ENCODE data around the gene HECW1.

HECW1 gene

GRCh38 chr7:43077285-43077684, 35.2 kb upstream of the HECW1 start:
- no peak for DNase-seq
- no peaks in the 10 kb centered on the region for H3K9me3 ChIP-seq
- TF ChIP-seq CTCF (IDR thresholded peaks at IDR 0.05): no peak
- H3K36me3 ChIP-seq: no peaks in the 10 kb centered on the region
- no peaks in the 10 kb centered on the region for H3K27me3 ChIP-seq
- H3K27ac ChIP-seq: no peak overlapping the region
- intact Hi-C loops (cut with DNase I; ENCODE audit: low total_unique reads): no loop called here
- H3K4me1 ChIP-seq: no peaks in the 10 kb centered on the region
- H3K4me3 ChIP-seq: no peak overlapping the region

GRCh38 chr7:43077732-43078391, 34.6 kb upstream of the HECW1 start:
- intact Hi-C loops (cut with DNase I; ENCODE audit: low total_unique reads): no loop called here
- DNase-seq: no peak
- H3K4me1 ChIP-seq: no peaks in the 10 kb centered on the region
- H3K4me3 ChIP-seq: no peak overlapping the region
- H3K9me3 ChIP-seq: no peaks in the 10 kb centered on the region
- H3K27me3 ChIP-seq: no peaks in the 10 kb centered on the region
- TF ChIP-seq CTCF (IDR thresholded peaks at IDR 0.05): no peak
- H3K27ac ChIP-seq: no peak overlapping the region
- no peaks in the 10 kb centered on the region for H3K36me3 ChIP-seq

- intact Hi-C loops (cut with DNase I; ENCODE audit: low total_unique reads): no loop called here
- no peak for TF ChIP-seq CTCF (IDR thresholded peaks at IDR 0.05)
- no peak for DNase-seq
- Histone ChIP-seq H3K4me3 (no peak overlapping the region), H3K36me3 (no peaks in the 10 kb centered on the region), H3K9me3 (no peaks in the 10 kb centered on the region), H3K27me3 (no peaks in the 10 kb centered on the region), H3K27ac (no peak overlapping the region), H3K4me1 (no peaks in the 10 kb centered on the region)
Measured at GRCh38 chr7:43078794-43079193, 33.7 kb upstream of the HECW1 start.

GRCh38 chr7:43081603-43082002, 30.8 kb upstream of the HECW1 start:
- no peaks in the 10 kb centered on the region for H3K9me3 ChIP-seq
- no peaks in the 10 kb centered on the region for H3K36me3 ChIP-seq
- no peak for DNase-seq
- H3K27me3 ChIP-seq: peaks cover 0 to 7% of the 10 kb centered on the region in 2 donors
- intact Hi-C loops (cut with DNase I; ENCODE audit: low total_unique reads): no loop called here
- TF ChIP-seq CTCF (IDR thresholded peaks at IDR 0.05): no peak
- H3K4me1 ChIP-seq: no peaks in the 10 kb centered on the region
- H3K4me3 ChIP-seq: no peak overlapping the region
- no peak overlapping the region for H3K27ac ChIP-seq

- H3K4me1 ChIP-seq: no peaks in the 10 kb centered on the region
- H3K27ac ChIP-seq: no peak overlapping the region
- DNase-seq: no peak
- no peak overlapping the region for H3K4me3 ChIP-seq
- peaks cover 0 to 7% of the 10 kb centered on the region in 2 donors for H3K27me3 ChIP-seq
- intact Hi-C loops (cut with DNase I; ENCODE audit: low total_unique reads): no loop called here
- TF ChIP-seq CTCF (IDR thresholded peaks at IDR 0.05): no peak
- no peaks in the 10 kb centered on the region for H3K9me3 ChIP-seq
- no peaks in the 10 kb centered on the region for H3K36me3 ChIP-seq
Measured at GRCh38 chr7:43083106-43083505, 29.3 kb upstream of the HECW1 start.

GRCh38 chr7:43085017-43085416, 27.4 kb upstream of the HECW1 start:
- peaks cover 0 to 7% of the 10 kb centered on the region in 2 donors for H3K27me3 ChIP-seq
- intact Hi-C loops (cut with DNase I; ENCODE audit: low total_unique reads): loop anchor here (5.0 kb wide), 1 partner anchor 1097 kb away; no protein-coding TSS in a partner anchor
- no peak overlapping the region for H3K4me3 ChIP-seq
- no peak for DNase-seq
- H3K4me1 ChIP-seq: no peaks in the 10 kb centered on the region
- TF ChIP-seq CTCF (IDR thresholded peaks at IDR 0.05): no peak
- H3K36me3 ChIP-seq: no peaks in the 10 kb centered on the region
- H3K27ac ChIP-seq: no peak overlapping the region
- no peaks in the 10 kb centered on the region for H3K9me3 ChIP-seq
